ENCODE data around the gene ADARB1.

The ADARB1 gene

DNA sequence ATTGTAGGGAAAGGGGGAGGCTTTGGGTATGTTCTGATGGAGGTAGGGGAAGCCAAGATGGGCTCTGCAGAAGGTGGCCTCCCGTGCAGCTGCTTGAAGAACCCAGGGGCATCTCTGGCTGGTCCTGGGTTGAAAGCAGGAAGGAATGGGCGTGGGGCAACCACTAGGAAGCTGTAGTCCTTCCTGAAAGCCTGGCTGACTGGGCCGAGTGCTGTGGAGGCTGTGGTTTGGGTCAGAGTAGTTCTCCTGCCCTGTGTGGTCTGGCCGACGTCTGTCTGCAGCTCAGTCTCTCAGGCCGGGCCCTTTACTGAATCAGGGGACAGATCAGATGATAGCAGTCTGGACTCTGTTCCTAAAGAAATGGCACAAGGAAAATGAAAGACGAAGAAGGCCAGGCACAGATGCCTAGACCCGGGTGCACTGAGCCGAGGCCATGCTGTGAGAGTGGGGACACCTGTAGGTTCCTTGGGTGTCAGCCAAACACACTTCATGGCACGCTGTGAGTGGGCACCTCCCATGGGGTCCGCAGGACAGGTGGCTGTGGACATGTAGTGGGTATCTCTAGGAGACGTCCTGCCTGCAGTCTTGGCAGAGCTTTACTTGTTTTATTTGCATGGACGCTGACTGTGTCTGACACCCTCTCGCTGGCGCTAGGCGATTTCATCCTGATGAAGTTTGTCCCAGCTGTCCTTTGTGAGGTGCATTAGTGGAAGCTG lies 126.4 kb downstream of the ADARB1 start:
- DNase-seq (ENCODE audit: low read depth in 2 of 2) = no peak

DNA sequence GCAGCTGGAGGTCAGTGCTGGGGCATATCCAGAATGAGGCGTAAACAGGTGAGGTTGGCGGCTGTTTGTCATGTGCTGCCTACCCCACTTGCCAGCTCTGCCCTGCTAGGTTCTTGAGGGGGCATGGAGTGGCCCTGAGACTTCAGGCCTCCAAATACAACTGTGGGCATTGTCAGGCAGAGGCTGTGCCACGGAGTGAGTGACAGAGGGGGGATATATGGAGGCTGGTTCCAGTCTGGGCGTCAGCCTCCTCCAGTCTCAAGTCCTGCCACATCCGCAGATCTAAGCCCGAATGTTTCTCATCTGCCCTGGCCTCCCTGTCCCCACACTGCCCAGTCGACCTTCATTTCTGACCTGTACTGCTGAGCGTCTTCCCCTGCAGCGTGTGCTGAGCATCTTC lies 128.0 kb downstream of the ADARB1 start:
- no peak for DNase-seq (ENCODE audit: low read depth in 2 of 2)

DNA sequence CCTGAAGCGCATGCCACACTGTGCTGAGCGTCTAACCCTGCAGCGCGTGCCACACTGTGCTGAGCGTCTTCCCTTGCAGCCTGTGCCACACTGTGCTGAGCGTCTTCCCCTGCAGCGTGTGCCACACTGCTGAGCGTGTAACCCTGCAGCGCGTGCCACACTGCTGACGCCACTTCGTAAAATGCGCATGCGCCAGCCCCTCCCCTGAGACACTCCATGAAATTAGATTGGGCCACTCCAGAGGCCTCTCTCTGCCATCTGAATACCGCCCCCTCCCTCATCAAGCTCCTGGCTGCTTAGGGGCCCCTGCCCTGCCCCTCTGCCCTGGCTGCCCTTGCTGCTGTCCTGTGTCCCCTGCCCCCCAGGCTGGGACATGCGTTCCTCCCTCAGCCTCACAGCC lies 128.5 kb downstream of the ADARB1 start:
- DNase-seq (ENCODE audit: low read depth in 2 of 2) = no peak

DNA sequence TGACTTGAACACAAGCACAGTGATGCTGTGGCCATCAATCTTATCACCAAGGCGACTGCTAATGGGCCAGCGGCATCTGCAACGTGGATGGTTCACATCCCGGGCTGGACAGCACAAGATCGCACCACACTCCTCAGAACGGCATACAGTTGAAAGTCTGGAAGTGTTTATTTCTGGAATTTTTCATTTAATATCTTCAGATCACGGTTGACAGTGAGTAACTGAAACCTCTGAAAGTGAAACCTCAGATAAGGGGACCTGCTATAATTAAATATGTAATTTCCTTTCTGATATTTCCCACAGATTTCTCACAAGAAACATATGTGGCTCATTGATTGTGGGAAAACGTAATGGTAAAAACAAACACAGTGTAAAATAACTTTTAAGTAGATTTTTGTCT lies 129.6 kb downstream of the ADARB1 start:
- no peak for DNase-seq (ENCODE audit: low read depth in 2 of 2)

GRCh38 chr21:45204395-45204794 lies 130.0 kb downstream of the ADARB1 start:
- DNase-seq (ENCODE audit: low read depth in 2 of 2) = no peak

DNA sequence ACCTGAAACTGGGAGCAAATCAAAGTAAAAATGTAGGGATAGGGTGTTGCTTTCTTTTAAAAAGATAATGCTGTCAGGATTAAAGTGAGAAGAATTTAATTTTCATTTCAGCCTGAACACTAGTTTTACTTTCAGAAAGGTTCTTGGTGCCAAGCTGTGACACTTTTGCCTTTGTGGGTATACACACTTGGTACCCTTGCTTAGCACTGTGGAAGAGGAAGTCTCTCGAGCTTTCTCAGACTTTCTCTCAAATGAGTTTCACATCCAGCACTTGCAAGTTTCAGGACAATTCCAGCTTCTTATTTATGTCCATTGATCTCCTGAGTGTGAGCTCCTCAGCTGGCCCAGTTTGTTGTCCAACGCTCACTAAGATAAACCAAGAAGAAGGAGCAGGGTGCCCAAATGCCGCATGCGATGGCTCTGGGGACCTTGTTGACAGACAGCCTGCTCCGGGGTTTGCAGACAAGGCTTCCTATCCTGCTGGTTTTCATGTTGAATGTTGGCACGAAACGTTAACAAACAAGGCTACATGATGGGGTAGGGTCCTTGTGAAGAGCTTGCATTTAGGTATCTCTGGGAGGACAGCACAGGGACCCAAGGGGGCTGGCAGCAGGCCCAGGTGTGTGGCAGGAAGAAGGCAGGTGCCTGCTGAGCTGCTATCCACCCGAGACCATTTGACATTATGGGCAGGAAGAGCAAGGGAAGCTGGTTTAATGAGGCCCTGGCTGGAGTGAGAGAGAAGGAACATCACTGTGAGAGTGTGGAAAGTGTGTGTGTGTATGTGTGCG lies 133.7 kb downstream of the ADARB1 start:
- DNase-seq (ENCODE audit: low read depth in 2 of 2) = no peak

DNA sequence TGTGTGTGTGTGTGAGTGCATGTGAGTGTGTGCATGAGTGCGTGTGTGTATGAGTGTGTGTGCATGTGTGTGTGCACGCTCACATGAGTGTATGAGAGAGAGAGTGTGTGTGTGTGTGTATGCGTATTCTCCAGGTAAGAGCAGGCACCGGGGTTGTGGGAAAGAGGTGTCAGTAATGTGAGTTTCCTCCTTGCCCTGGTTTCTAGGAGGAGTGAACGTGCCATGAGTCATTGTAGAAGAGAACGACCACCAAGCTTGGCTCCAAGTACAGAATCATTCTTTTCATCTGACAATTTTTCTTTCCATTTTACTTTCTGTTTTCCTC lies 134.2 kb downstream of the ADARB1 start:
- DNase-seq (ENCODE audit: low read depth in 2 of 2) = no peak

- no peak for DNase-seq (ENCODE audit: low read depth in 2 of 2)
Observed at GRCh38 chr21:45209046-45209445, 134.7 kb downstream of the ADARB1 start.

GRCh38 chr21:45209685-45210284 lies 135.4 kb downstream of the ADARB1 start:
- no peak for DNase-seq (ENCODE audit: low read depth in 2 of 2)

GRCh38 chr21:45210461-45210983 lies 136.1 kb downstream of the ADARB1 start:
- DNase-seq (ENCODE audit: low read depth in 2 of 2) = no peak

DNA sequence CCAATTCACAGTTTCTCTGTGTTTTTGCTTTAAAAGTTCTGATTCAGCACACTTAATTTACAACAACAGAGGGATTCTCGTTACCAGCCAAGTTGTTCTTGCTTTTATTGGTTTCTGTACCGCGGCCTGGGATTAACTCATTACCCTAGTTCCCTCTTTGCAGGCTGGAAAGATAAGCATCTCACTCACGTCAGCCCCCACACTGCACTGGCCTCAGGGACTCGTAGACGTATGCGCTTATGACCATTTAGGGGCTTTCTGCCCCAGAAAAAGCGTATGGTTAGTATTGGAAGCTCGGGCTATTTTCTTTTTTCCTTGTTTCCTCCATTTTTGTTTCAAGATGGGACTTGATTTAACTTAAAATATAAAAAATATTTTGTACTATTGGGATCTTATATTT lies 137.3 kb downstream of the ADARB1 start:
- no peak for DNase-seq (ENCODE audit: low read depth in 2 of 2)

GRCh38 chr21:45213392-45213791 lies 139.0 kb downstream of the ADARB1 start:
- DNase-seq (ENCODE audit: low read depth in 2 of 2) = no peak

DNA sequence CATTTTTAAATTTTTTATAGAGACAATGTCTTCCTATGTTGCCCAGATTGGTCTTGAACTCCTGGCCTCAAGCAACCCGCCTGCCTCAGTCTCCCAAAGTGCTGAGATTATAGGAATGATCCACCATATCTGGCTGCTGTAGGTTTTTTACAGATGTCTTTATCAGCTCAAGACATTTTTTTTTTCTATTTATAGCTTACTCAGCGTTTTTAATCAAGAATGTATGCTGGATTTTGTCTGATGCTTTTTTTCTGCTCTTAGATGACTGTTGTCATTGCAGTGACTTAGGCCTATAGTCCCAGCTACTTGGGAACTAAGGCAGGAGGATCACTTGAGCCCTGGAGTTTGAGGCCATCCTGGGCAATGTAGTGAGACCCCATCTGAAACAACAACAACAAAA lies 140.8 kb downstream of the ADARB1 start:
- DNase-seq (ENCODE audit: low read depth in 2 of 2) = no peak

- DNase-seq (ENCODE audit: low read depth in 2 of 2) = no peak
Observed at GRCh38 chr21:45217010-45217409, 142.6 kb downstream of the ADARB1 start.

DNA sequence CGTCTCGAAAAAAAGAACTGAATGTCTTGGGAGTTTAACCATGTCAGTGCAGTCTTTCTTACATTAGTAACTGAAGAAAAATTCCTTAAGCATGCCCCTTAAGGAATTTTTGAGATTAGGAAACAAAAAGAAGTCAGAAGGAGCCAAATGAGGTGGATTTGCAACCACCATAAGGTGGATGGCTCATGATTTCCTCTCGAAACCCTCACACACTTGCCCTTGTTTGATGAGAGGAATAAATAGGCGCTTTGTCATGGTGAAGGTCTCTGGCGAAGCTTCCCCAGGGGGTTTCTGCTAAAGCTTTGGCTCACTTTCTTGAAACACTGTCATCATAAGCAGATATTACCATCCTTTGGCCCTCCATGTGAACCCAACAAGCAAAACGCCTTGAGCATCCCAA lies 145.1 kb downstream of the ADARB1 start:
- no peak for DNase-seq (ENCODE audit: low read depth in 2 of 2)

GRCh38 chr21:45220071-45220481 lies 145.7 kb downstream of the ADARB1 start:
- no peak for DNase-seq (ENCODE audit: low read depth in 2 of 2)

DNA sequence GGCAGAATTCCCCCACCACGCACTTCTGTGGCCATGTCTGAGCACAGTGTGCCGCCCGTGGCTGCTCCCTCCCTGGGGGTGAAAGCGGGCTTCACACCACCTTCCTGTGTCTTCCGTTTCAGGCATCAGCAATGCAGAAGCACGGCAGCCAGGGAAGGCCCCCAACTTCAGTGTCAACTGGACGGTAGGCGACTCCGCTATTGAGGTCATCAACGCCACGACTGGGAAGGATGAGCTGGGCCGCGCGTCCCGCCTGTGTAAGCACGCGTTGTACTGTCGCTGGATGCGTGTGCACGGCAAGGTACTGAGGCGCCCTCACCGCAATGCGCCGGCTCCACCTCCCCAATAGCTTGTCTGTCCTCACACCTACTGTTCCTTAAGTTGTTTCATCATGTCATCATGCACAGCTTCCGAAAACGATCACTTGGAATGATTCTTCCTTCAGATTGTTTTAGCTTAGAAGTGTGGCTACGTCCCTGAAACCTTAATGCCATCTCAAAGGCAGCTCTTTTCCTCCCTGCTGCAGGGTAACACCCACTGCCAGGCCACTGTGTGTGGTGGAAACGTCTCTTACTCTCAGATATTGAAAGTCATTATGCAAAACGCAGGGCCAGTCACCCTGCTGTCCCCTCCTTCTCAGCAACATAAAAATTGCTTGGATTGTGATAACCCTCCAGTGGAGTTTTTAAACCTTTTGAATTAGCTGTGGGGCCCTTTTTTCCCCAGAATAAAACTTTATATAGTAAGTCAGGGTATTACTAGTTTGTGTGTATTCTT lies 146.5 kb downstream of the ADARB1 start:
- DNase-seq (ENCODE audit: low read depth in 2 of 2) = no peak

DNA sequence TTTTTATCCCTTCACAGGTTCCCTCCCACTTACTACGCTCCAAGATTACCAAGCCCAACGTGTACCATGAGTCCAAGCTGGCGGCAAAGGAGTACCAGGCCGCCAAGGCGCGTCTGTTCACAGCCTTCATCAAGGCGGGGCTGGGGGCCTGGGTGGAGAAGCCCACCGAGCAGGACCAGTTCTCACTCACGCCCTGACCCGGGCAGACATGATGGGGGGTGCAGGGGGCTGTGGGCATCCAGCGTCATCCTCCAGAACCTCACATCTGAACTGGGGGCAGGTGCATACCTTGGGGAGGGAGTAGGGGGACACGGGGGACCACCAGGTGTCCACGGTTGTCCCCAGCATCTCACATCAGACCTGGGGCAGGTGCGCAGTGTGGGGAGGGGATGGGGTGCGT lies 147.6 kb downstream of the ADARB1 start:
- no peak for DNase-seq (ENCODE audit: low read depth in 2 of 2)

GRCh38 chr21:45223236-45224185 lies 149.1 kb downstream of the ADARB1 start:
- no peak for DNase-seq (ENCODE audit: low read depth in 2 of 2)

GRCh38 chr21:45224189-45224938 lies 150.0 kb downstream of the ADARB1 start:
- peak in 1 of 2 donors; percentile 58 for DNase-seq (ENCODE audit: low read depth in 2 of 2)
